CD4-positive, CD25-positive, alpha-beta regulatory T cell (primary cell): ENCODE results near the gene SLC19A2. TPM values are rescaled to one million over a fixed set of nuclear protein-coding genes. Genes with fewer than 3 reads are reported as not detected.
A peak's percentile ranks its signal among the peaks of the same experiment; 100 is the strongest.

ENCODE experiments used
- ATAC-seq, 2 donors: fragments of 150-1000 bp; cut with Tn5 transposase; one replicate each; pipeline ENCODE4 v1.10.0; 2021; ENCODE audit warnings: low read depth in 2 of 2, moderate number of reproducible peaks in 2 of 2, moderate library complexity in 1 of 2
- DNase-seq, 3 donors: peaks; one replicate each; pipeline versions ENCODE4 v3.0.0 to v3.0.0-alpha.2; 2012 to 2022; ENCODE audit warnings: mixed read lengths in 1 of 3
- H3K27ac ChIP-seq: one replicate; pipeline ENCODE4 v1.7.0; 2013; ENCODE audit warnings: mild to moderate bottlenecking, low read length; ENCODE audit not compliant: insufficient read depth, poor library complexity, severe bottlenecking
- H3K27me3 ChIP-seq: one replicate; pipeline ENCODE4 v1.7.0; 2013; ENCODE audit warnings: low read length; ENCODE audit not compliant: control insufficient read depth, insufficient read depth
- H3K36me3 ChIP-seq: one replicate; pipeline ENCODE4 v1.7.0; 2013; ENCODE audit warnings: mild to moderate bottlenecking, low read length, moderate library complexity; ENCODE audit not compliant: control insufficient read depth, insufficient read depth
- H3K4me1 ChIP-seq: 2 replicates; pipeline ENCODE4 v1.7.0; 2013; ENCODE audit warnings: mild to moderate bottlenecking, low read length; ENCODE audit not compliant: insufficient read depth, control insufficient read depth, poor library complexity, severe bottlenecking
- H3K4me3 ChIP-seq: one replicate; pipeline ENCODE4 v1.7.0; 2013; ENCODE audit warnings: low read depth, mild to moderate bottlenecking, low read length, moderate library complexity
- H3K9me3 ChIP-seq, 2 experiments: 1 replicate in 1 of 2; 2 replicates in 1 of 2; pipeline ENCODE4 v1.7.0; 2013; ENCODE audit warnings: low read length in 2 of 2, mild to moderate bottlenecking in 1 of 2, moderate library complexity in 1 of 2; ENCODE audit not compliant: control insufficient read depth in 2 of 2
- H3K27ac Mint-ChIP-seq, 3 donors: one replicate each; pipeline ENCODE4 v1.8.0; 2020 to 2022; ENCODE audit warnings: mild to moderate bottlenecking in 3 of 3, mixed read lengths in 3 of 3, moderate library complexity in 2 of 3
- H3K27me3 Mint-ChIP-seq: one replicate; pipeline ENCODE4 v1.8.0; 2022; ENCODE audit warnings: mild to moderate bottlenecking, mixed read lengths
- H3K36me3 Mint-ChIP-seq: one replicate; pipeline ENCODE4 v1.8.0; 2020; ENCODE audit warnings: mixed read lengths
- H3K4me1 Mint-ChIP-seq, 4 donors: one replicate each; pipeline ENCODE4 v1.8.0; 2020 to 2022; ENCODE audit warnings: mixed read lengths in 4 of 4, mild to moderate bottlenecking in 1 of 4
- H3K4me3 Mint-ChIP-seq, 4 donors: one replicate each; pipeline ENCODE4 v1.8.0; 2020 to 2022; ENCODE audit warnings: mild to moderate bottlenecking in 4 of 4, mixed read lengths in 4 of 4, moderate library complexity in 3 of 4
- H3K9me3 Mint-ChIP-seq, 7 donors: one replicate each; pipeline ENCODE4 v1.8.0; 2020 to 2022; ENCODE audit warnings: mixed read lengths in 7 of 7, mild to moderate bottlenecking in 3 of 7, moderate library complexity in 2 of 7
- polyA plus RNA-seq, 4 donors: library from polyadenylated mRNA; unstranded; fragments of 300-500 nt; fragmentation: Illumina TruSeq; gene quantifications; one replicate each; pipeline ENCODE4 v1.2.3, GENCODE V29; 2021
- total RNA-seq: library from RNA; stranded (reverse); gene quantifications from one replicate; pipeline ENCODE4 v1.2.3, GENCODE V29; 2022

Gene SLC19A2
- total and polyA plus RNA-seq, 5 donors from 2014 or later, result 0.48 to 4.3 (median 0.83) TPM

DNA sequence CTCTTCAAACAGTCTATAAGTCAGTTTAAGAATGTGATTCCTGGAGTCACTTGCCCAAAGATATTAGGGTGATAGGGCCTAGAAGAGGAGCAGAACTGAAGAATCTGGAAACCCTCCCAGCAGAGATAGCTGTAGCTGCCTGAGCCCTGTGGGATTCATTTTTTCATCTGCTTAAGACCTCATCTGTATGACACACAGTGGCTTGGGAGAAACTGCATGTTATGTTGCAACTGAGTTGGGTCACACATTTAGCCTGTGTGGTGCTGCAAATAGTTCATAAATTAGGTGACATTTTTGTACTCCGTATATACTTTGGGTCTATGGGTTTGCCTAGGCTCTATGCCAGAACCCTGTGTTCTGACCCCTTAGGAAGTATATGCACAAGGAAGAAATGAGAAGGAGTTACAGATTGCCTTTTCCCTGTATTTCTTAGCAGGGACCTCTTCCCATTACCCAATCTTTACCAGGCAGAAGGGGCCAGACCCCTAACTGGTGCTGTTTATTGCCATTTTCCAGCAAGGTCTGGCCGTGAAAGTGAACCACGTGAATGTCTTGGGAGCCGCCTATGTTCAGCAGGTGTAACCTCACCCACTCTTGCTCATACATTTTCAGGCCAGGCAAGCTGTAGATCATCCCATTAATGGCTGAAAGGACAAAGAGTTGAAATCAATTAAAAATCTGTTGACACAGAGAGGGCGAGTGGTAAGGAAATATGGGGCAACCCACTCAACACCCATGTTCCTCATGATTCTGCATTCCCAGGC, 41.9 kb upstream of the SLC19A2 start:
- Mint-ChIP-seq H3K4me1 (peaks cover 5 to 15% (median 10%) of the 10 kb centered on the region in 4 donors), H3K4me3 (no peak overlapping the region), H3K36me3 (peaks cover 32% of the 10 kb centered on the region), H3K9me3 (no peaks in the 10 kb centered on the region), H3K27me3 (no peaks in the 10 kb centered on the region), H3K27ac (no peak overlapping the region)
- Histone ChIP-seq H3K4me3 (no peak overlapping the region), H3K27me3 (no peaks in the 10 kb centered on the region), H3K36me3 (peaks cover 78% of the 10 kb centered on the region), H3K9me3 (no peaks in the 10 kb centered on the region), H3K27ac (no peak overlapping the region), H3K4me1 (no peaks in the 10 kb centered on the region)
- ATAC-seq (no peak), DNase-seq (no peak)

DNA sequence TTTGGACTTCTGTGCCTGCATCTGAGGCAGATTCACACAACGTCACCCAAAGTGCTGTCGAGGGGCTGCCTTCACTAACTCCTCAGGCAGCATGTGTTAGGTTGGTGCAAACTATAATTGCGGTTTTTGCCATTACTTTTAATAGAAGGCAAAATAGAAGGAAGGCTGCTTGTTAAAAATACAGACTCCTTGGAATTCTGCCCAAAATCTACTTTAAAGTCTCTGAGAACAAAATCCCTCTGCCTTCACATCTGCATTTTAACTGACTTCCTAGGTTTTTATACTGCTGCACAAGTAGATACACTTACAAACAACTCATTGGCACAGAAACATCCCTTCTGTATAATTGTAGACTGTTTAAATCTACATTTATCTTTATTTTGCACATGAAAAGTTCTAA, 41.3 kb upstream of the SLC19A2 start:
- ATAC-seq, result no peak

DNA sequence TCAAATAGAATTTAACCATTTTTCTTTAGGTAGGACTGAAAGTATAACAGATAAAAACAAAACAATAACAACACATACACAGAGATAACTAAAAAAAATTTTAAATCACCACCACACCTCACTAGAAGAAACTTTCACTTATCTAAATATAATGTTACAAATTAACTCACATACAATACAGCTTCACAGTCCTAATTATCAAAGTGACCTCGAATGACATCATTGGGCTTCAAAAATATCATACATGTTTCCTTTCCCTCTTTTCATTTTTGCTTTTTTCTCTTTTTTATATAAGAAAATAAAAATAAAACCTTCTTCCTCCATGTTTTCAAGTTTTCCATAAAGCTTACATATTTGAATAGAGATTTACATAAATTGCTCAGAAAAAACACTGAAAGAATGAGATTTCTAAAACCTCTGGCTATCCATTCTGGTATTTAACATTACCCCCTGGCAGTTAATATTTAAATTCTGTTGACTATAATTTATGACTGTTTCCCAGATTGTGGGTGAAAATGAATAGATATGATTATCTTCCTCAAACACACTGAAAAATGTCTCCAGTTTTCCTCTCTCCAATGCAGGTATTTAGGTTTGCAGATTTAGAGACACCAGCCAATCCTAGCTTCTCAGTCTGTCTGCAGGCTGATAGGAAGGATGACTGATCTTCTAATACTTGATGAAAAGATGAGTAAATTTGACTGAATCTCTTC, 40.5 kb upstream of the SLC19A2 start:
- Mint-ChIP-seq H3K27me3 (no peaks in the 10 kb centered on the region), H3K4me1 (peaks cover 5 to 15% (median 7%) of the 10 kb centered on the region in 4 donors), H3K9me3 (no peaks in the 10 kb centered on the region), H3K4me3 (no peak overlapping the region), H3K27ac (peak overlapping the region in 1 of 3 donors; percentile 20), H3K36me3 (peaks cover 38% of the 10 kb centered on the region)
- H3K9me3 ChIP-seq, result no peaks in the 10 kb centered on the region
- ATAC-seq (no peak), DNase-seq (no peak)
- H3K27ac ChIP-seq, result no peak overlapping the region
- H3K4me3 ChIP-seq, result no peak overlapping the region
- H3K4me1 ChIP-seq, result no peaks in the 10 kb centered on the region
- peaks cover 78% of the 10 kb centered on the region for H3K36me3 ChIP-seq
- no peaks in the 10 kb centered on the region for H3K27me3 ChIP-seq

More for the DNA sequence above, 41.3 kb upstream of the SLC19A2 start:
- peaks cover 79% of the 10 kb centered on the region for H3K36me3 ChIP-seq
- H3K4me1 ChIP-seq, result no peaks in the 10 kb centered on the region
- no peak overlapping the region for H3K27ac ChIP-seq
- peaks cover 34% of the 10 kb centered on the region for H3K36me3 Mint-ChIP-seq
- no peak overlapping the region for H3K4me3 ChIP-seq
- no peak overlapping the region for H3K4me3 Mint-ChIP-seq
- H3K4me1 Mint-ChIP-seq, result peaks cover 5 to 15% (median 8%) of the 10 kb centered on the region in 4 donors
- no peak for DNase-seq
- H3K9me3 ChIP-seq, result no peaks in the 10 kb centered on the region
- no peaks in the 10 kb centered on the region for H3K27me3 ChIP-seq
- H3K27ac Mint-ChIP-seq, result no peak overlapping the region
- no peaks in the 10 kb centered on the region for H3K9me3 Mint-ChIP-seq
- no peaks in the 10 kb centered on the region for H3K27me3 Mint-ChIP-seq

DNA sequence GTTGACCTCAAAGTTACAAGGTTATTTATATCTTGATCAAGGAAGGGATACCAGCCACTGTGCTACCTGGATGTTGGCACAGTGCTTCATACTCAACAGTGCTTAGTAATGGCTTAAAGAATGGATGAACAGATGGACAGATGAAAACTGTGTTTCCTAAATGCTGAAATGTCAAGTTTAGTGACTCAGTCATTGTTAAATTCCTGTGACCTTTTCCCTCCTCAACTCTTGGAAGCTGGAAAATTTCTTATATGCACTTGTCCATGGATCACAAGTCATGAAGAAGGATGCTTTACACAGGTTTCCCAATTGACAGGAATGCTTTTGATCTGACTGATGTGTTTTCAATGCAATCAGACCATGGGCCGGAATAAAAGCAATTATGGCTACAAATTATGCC, 39.6 kb upstream of the SLC19A2 start:
- H3K4me3 Mint-ChIP-seq, result no peak overlapping the region
- H3K27me3 ChIP-seq, result no peaks in the 10 kb centered on the region
- no peak overlapping the region for H3K27ac ChIP-seq
- H3K36me3 ChIP-seq, result peaks cover 77% of the 10 kb centered on the region
- no peak for DNase-seq
- H3K4me1 Mint-ChIP-seq, result peaks cover 5 to 15% (median 7%) of the 10 kb centered on the region in 4 donors
- no peak overlapping the region for H3K4me3 ChIP-seq
- H3K4me1 ChIP-seq, result no peaks in the 10 kb centered on the region
- H3K27me3 Mint-ChIP-seq, result no peaks in the 10 kb centered on the region
- peaks cover 36% of the 10 kb centered on the region for H3K36me3 Mint-ChIP-seq
- no peaks in the 10 kb centered on the region for H3K9me3 Mint-ChIP-seq
- ATAC-seq, result no peak
- no peak overlapping the region for H3K27ac Mint-ChIP-seq
- H3K9me3 ChIP-seq, result no peaks in the 10 kb centered on the region

DNA sequence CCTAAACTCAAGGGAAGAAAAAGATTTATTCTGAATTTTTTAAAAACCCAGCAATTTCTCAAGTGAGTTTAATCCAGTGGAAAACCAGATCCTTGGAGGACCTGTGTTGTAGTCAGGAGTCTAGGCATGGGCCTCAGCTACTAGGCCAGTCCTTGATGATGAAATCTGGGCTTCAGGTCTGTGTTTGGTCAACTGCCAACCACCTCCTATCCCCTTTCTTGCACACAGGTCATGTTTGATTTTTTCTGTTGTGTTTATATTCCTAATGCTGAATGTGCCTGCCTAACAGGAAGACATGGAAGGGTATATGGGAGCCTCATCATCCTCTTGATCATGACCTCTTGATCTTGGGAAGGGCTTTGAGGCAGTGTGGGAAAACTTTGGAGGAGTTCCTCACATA, 38.2 kb upstream of the SLC19A2 start:
- peaks cover 42% of the 10 kb centered on the region for H3K36me3 Mint-ChIP-seq

DNA sequence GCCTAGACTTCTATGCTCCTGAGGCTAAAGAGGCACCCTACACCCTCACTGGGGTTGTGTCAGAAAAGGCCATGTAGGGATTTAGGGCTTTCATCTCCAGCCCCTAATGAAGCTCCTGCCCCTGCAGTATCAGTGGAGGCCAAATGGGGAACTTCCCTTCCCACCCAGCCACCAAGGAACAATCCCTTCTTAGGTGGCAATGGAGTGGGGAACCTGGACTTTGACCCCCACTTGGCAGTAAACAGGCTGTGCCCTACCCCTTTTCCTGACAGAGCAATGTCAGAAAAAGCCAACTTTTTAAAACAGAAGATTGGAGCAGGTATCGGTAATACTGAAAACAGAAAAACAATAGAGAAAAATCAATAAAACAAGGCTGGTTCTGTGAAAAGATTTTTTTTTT, 35.5 kb upstream of the SLC19A2 start:
- Mint-ChIP-seq H3K27me3 (no peaks in the 10 kb centered on the region), H3K4me3 (no peak overlapping the region), H3K27ac (no peak overlapping the region), H3K36me3 (peaks cover 49% of the 10 kb centered on the region), H3K4me1 (peaks cover 0 to 5% (median 2%) of the 10 kb centered on the region in 4 donors), H3K9me3 (no peaks in the 10 kb centered on the region)
- no peak for DNase-seq
- Histone ChIP-seq H3K27ac (no peak overlapping the region), H3K9me3 (no peaks in the 10 kb centered on the region), H3K36me3 (peaks cover 88% of the 10 kb centered on the region), H3K27me3 (no peaks in the 10 kb centered on the region), H3K4me3 (no peak overlapping the region), H3K4me1 (no peaks in the 10 kb centered on the region)
- no peak for ATAC-seq

More for the DNA sequence above, 38.2 kb upstream of the SLC19A2 start:
- no peak for DNase-seq
- Mint-ChIP-seq H3K27me3 (no peaks in the 10 kb centered on the region), H3K27ac (peak overlapping the region in 1 of 3 donors; percentile 76), H3K4me1 (peaks cover 0 to 10% (median 3%) of the 10 kb centered on the region in 4 donors), H3K4me3 (no peak overlapping the region), H3K9me3 (no peaks in the 10 kb centered on the region)
- no peaks in the 10 kb centered on the region for H3K9me3 ChIP-seq
- no peaks in the 10 kb centered on the region for H3K4me1 ChIP-seq
- ATAC-seq, result no peak
- H3K36me3 ChIP-seq, result peaks cover 78% of the 10 kb centered on the region
- H3K27me3 ChIP-seq, result no peaks in the 10 kb centered on the region
- no peak overlapping the region for H3K27ac ChIP-seq
- H3K4me3 ChIP-seq, result no peak overlapping the region

DNA sequence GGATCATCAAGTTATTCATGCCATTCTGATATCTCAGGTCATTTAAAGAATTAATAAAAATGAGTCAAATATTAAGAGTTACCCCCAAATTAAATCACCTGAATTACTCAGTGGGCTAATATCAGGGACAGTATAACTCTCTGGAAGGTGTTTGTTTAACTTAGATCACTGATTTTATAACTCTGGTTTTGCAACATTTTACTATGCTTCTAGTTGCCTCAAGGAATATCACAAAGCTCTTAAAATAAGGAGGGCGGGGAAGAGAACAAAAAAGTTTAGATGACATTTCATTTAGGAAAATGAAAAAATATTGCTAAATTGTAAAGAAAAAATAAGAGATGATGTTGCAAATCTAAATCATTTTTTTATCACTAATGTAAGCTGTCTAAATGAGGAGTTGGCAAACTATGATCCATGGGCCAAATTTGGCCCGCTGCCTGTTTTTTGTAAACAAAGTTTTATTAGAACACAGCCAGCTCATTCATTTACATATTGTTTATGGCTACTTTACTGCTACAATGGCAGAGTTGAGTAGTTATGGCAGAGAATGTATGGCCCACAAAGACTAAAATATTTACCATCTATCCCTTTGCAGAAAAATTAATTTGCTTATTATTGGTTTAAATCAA, 31.9 kb upstream of the SLC19A2 start:
- Mint-ChIP-seq H3K27ac (peak overlapping the region in 1 of 3 donors; percentile 23), H3K27me3 (no peaks in the 10 kb centered on the region), H3K4me1 (no peaks in the 10 kb centered on the region), H3K4me3 (no peak overlapping the region), H3K9me3 (no peaks in the 10 kb centered on the region), H3K36me3 (peaks cover 63% of the 10 kb centered on the region)
- H3K4me3 ChIP-seq, result no peak overlapping the region
- H3K27ac ChIP-seq, result no peak overlapping the region
- no peaks in the 10 kb centered on the region for H3K9me3 ChIP-seq
- no peaks in the 10 kb centered on the region for H3K4me1 ChIP-seq
- DNase-seq, result no peak
- no peaks in the 10 kb centered on the region for H3K27me3 ChIP-seq
- H3K36me3 ChIP-seq, result peaks cover 92% of the 10 kb centered on the region
- no peak for ATAC-seq
